A673 (cell line): ENCODE results near the gene LRRC32. TPM values are rescaled to one million over a fixed set of nuclear protein-coding genes. Genes with fewer than 3 reads are reported as not detected.

Source experiments
- BruUV-seq: library from RNA; stranded (reverse); fragments of 400-500 nt; replicated peaks from 2 replicates; lab custom pipeline; 2021; lab: Mats Ljungman, UMichigan
- CTCF ChIA-PET: fragments of 300-600 bp; sonication (Branson Sonifier 250); formaldehyde crosslinking; loops from one replicate; lab custom pipeline; 2022; ENCODE audit warnings: antibody characterized with exemption; lab: Charles Lee
- POLR2A ChIA-PET: fragments of 300-600 bp; sonication (Branson Sonifier 250); formaldehyde crosslinking; loops from one replicate; lab custom pipeline; 2022; ENCODE audit warnings: antibody characterized with exemption; ENCODE audit not compliant: low non-redundant PET; lab: Charles Lee
- DNase-seq: peaks from one replicate; pipeline ENCODE4 v3.0.0-alpha.2; 2015; ENCODE audit warnings: low spot score
- H3K27ac ChIP-seq: fragments of 200-600 bp; sonication (generic); 2 replicates; pipeline ENCODE4 v1.5.1; 2016; ENCODE audit warnings: mixed run types, low read depth, mild to moderate bottlenecking, mixed read lengths, antibody characterized with exemption, low read length; ENCODE audit not compliant: poor library complexity, severe bottlenecking
- H3K27me3 ChIP-seq: fragments of 200-600 bp; sonication (generic); replicated peaks from 2 replicates; pipeline ENCODE4 v1.6.1; 2017; ENCODE audit warnings: mixed run types, low read depth, mild to moderate bottlenecking, mixed read lengths, antibody characterized with exemption, low read length; ENCODE audit not compliant: insufficient read depth, poor library complexity
- H3K36me3 ChIP-seq: fragments of 200-600 bp; sonication (generic); 2 replicates; pipeline ENCODE4 v1.6.1; 2016; ENCODE audit warnings: mixed run types, mild to moderate bottlenecking, mixed read lengths, antibody characterized with exemption, low read length; ENCODE audit not compliant: insufficient read depth, poor library complexity, severe bottlenecking
- H3K4me1 ChIP-seq: fragments of 200-600 bp; sonication (generic); 2 replicates; pipeline ENCODE4 v1.6.1; 2017; ENCODE audit warnings: mixed run types, mild to moderate bottlenecking, mixed read lengths, antibody characterized with exemption, low read length; ENCODE audit not compliant: insufficient read depth, poor library complexity, severe bottlenecking
- H3K4me3 ChIP-seq: fragments of 200-600 bp; sonication (generic); 2 replicates; pipeline ENCODE4 v1.5.1; 2016; ENCODE audit warnings: low read depth, mixed run types, mild to moderate bottlenecking, mixed read lengths, low read length; ENCODE audit not compliant: poor library complexity, severe bottlenecking
- H3K9me3 ChIP-seq: fragments of 200-600 bp; sonication (generic); 2 replicates; pipeline ENCODE4 v1.6.1; 2016; ENCODE audit warnings: mixed run types, low read depth, mild to moderate bottlenecking, mixed read lengths, antibody characterized with exemption, low read length; ENCODE audit not compliant: poor library complexity, severe bottlenecking
- CTCF ChIP-seq: fragments of 300-800, 200-600 bp; sonication (generic); conservative IDR thresholded peaks from 2 replicates; pipeline ENCODE4 v1.5.1; 2017; ENCODE audit warnings: low read depth, mild to moderate bottlenecking, antibody characterized with exemption, low read length, moderate library complexity, mixed read lengths
- EZH2 ChIP-seq: fragments of 200-600 bp; sonication (generic); IDR thresholded peaks from 2 replicates; pipeline ENCODE4 v1.6.1; 2017; ENCODE audit warnings: borderline replicate concordance, low read depth, mild to moderate bottlenecking, mixed read lengths, antibody characterized with exemption, low read length; ENCODE audit not compliant: poor library complexity, severe bottlenecking
- intact Hi-C: fragments of 100-400 bp; cut with micrococcal nuclease; formaldehyde crosslinking; loops from one replicate; pipeline ENCODE4 v1.10.0; 2022; ENCODE audit not compliant: unreplicated experiment
- total RNA-seq: library from RNA; stranded (reverse); gene quantifications from 2 replicates; pipeline ENCODE4 v1.2.3, GENCODE V29; 2021

Gene LRRC32
- total RNA-seq, 1 experiment from 2014 or later: not detected

GRCh38 chr11:76691655-76692054, 21.1 kb upstream of the LRRC32 start:
- no peak overlapping the region for H3K4me3 ChIP-seq
- no peak overlapping the region for H3K27ac ChIP-seq
- ChIA-PET CTCF (no interaction called here), POLR2A (no interaction called here)
- H3K9me3 ChIP-seq: no peaks in the 10 kb centered on the region
- intact Hi-C loops: no loop called here
- BruUV-seq: no TSS peak
- TF ChIP-seq EZH2 (no peak), CTCF (no peak)
- DNase-seq: no peak
- H3K36me3 ChIP-seq: no peaks in the 10 kb centered on the region
- H3K4me1 ChIP-seq: no peaks in the 10 kb centered on the region
- H3K27me3 ChIP-seq: no peaks in the 10 kb centered on the region

- H3K9me3 ChIP-seq: no peaks in the 10 kb centered on the region
- no peak overlapping the region for H3K27ac ChIP-seq
- no peaks in the 10 kb centered on the region for H3K4me1 ChIP-seq
- no peak for DNase-seq
- intact Hi-C loops: no loop called here
- TF ChIP-seq EZH2: no peak
- no peak for TF ChIP-seq CTCF
- POLR2A ChIA-PET: no interaction called here
- CTCF ChIA-PET: no interaction called here
- H3K4me3 ChIP-seq: no peak overlapping the region
- H3K27me3 ChIP-seq: no peaks in the 10 kb centered on the region
- no TSS peak for BruUV-seq
- no peaks in the 10 kb centered on the region for H3K36me3 ChIP-seq
Measured at GRCh38 chr11:76690736-76691135, 20.2 kb upstream of the LRRC32 start.

GRCh38 chr11:76689313-76690260, 19.0 kb upstream of the LRRC32 start:
- POLR2A ChIA-PET: no interaction called here
- BruUV-seq: no TSS peak

More at GRCh38 chr11:76689313-76690260, 19.0 kb upstream of the LRRC32 start:
- Histone ChIP-seq H3K36me3 (no peaks in the 10 kb centered on the region), H3K4me1 (no peaks in the 10 kb centered on the region), H3K9me3 (no peaks in the 10 kb centered on the region), H3K27me3 (no peaks in the 10 kb centered on the region), H3K4me3 (no peak overlapping the region), H3K27ac (no peak overlapping the region)
- CTCF ChIA-PET: interaction anchor here (0.6 kb wide), 1 partner anchor 354 kb away, joined by 4 read pairs; no protein-coding TSS in a partner anchor
- TF ChIP-seq EZH2 (no peak), CTCF (no peak)
- intact Hi-C loops: loop anchor here (10.0 kb wide), 2 partner anchors 115 to 795 kb away; no protein-coding TSS in a partner anchor
- no peak for DNase-seq
